Measurements from ENCODE around the gene GATB.

GRCh38 chr4:151807220-151807619 lies 46.4 kb upstream of the GATB start:
- TF ChIP-seq RCOR1 (IDR thresholded peaks at IDR 0.05; ENCODE audit: insufficient replicate concordance, low read length) (no peak), POLR2A (IDR thresholded peaks at IDR 0.05; ENCODE audit: low read depth, low read length) (no peak), CTCF (conservative IDR thresholded peaks at IDR 0.05; ENCODE audit: low read depth, low read length) (no peak), BHLHE40 (IDR thresholded peaks at IDR 0.05; ENCODE audit: low read depth, low read length) (no peak), CEBPB (IDR thresholded peaks at IDR 0.05; ENCODE audit: low read depth, low read length) (no peak), CHD1 (IDR thresholded peaks at IDR 0.05; ENCODE audit: low read depth, low read length) (no peak), ELK1 (IDR thresholded peaks at IDR 0.05; ENCODE audit: borderline replicate concordance, low read depth, low read length) (no peak), MAFK (IDR thresholded peaks at IDR 0.05; ENCODE audit: low read depth, low read length) (no peak), MXI1 (IDR thresholded peaks at IDR 0.05; ENCODE audit: borderline replicate concordance, low read depth, low read length) (no peak), SMC3 (IDR thresholded peaks at IDR 0.05; ENCODE audit: low read depth, low read length) (no peak), FOS (IDR thresholded peaks at IDR 0.05; ENCODE audit: low read depth, low read length) (no peak)

Data from IMR-90 (cell line).